ENCODE results near the gene CHRNE.
"Not testable (repeated sequence)": the region's sequence is repeated elsewhere in the genome, so short reads cannot be mapped to it uniquely, and the experiment has no call there.

CHRNE gene

DNA sequence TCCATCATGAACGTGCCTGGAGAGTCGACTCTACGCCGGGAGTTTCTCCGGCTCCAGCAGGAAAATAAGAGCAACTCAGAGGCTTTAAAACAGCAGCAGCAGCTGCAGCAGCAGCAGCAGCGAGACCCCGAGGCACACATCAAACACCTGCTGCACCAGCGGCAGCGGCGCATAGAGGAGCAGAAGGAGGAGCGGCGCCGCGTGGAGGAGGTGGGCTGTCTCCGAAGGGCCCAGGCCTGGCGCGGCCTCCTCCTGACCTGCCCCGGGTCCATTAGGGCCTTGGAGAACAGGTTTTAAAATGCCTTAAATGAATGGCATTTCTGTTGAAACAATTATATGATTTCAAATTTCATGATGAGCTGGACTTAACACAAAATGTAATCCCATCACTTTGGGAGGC is 15.3 kb downstream of the CHRNE start:
- no peak for DNase-seq (ENCODE audit: low read depth in 2 of 2)

DNA sequence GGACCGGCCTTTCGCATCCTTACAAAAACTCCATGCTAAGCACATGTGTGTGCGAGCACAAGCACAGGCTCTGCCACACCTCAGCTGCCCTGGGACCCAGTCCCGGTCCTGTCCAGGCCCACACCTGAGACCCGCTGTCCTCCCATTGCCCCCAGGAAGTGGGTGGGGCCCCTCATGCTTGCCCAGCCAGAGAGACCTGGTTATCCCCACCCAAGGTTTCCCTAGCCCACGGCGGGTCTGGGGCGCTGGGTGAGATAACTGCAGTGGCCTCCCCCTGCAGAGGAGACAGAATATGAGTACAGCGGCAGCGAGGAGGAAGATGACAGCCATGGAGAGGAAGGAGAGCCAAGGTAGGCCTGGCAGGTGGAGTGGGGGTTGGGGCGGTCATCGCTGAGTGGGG is 16.1 kb downstream of the CHRNE start:
- no peak for DNase-seq (ENCODE audit: low read depth in 2 of 2)

GRCh38 chr17:4884489-4884888 is 18.4 kb downstream of the CHRNE start:
- no peak for DNase-seq (ENCODE audit: low read depth in 2 of 2)

DNA sequence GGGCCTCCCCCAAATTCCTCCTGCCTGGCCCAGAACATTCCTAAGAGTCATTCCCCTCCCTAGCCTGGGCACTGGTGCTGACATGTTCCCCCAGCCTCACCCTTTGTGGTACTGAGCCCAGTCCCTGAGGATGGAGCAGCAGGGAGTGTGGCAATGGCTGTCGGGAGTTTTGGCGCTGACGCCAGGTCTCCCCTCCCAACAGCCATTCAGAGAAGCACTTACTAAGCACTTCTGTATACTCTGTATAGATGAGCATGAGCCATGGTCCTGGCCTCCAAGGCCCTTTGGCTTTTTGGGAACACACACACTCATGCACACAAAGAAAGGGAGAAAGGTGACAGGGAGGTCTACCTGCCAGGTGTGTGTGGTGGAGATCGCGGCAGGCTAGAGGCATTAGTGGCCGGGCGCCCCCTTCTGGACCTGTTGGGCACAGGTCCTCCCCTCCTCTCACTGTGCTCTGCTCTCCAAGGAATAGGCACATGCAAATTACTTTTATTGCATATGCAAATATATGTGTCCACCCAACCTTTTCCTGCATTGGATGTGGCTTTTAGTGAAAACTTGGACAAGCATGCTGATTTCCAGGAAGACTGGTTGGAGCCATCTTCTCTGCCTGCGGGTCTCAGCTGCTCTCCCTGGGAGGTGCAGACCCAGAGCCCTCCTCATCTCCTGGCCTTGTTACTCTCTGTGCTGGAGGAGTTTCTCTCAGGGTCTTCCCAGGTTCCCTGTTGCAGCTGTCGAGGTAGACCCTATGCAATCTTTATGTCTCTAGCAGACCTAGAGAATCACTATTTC is 20.9 kb downstream of the CHRNE start:
- DNase-seq (ENCODE audit: low read depth in 2 of 2): no peak

GRCh38 chr17:4880857-4881256 is 22.0 kb downstream of the CHRNE start:
- DNase-seq (ENCODE audit: low read depth in 2 of 2): no peak

DNA sequence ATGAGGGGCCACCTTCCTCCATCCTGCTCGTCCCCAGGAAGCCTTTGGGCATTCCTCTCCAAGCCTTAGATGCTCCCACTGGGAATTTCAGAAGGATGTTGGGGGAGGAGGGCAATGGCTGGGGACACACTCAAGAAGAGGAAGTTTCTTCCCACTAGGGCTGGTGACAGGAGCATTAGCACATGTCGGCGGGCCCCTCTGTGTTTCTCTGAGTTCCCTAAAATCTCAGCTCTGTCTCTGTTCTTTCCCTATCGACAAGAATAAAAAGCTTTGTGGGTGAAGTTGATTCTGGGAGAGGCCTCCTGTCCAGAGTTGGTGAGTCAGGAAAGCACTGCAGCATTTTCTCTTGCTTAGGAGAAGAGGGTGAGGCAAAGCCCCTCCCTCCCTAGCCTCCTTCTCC is 23.3 kb downstream of the CHRNE start:
- no peak for DNase-seq (ENCODE audit: low read depth in 2 of 2)

GRCh38 chr17:4877089-4877488 is 25.8 kb downstream of the CHRNE start:
- no peak for DNase-seq (ENCODE audit: low read depth in 2 of 2)

GRCh38 chr17:4872786-4873185 is 30.1 kb downstream of the CHRNE start:
- no peak for DNase-seq (ENCODE audit: low read depth in 2 of 2)

- DNase-seq (ENCODE audit: low read depth in 2 of 2): no peak
Observed at GRCh38 chr17:4870855-4871254, 32.0 kb downstream of the CHRNE start.

- DNase-seq (ENCODE audit: low read depth in 2 of 2): not testable (repeated sequence)
Observed at GRCh38 chr17:4869058-4869998, 33.6 kb downstream of the CHRNE start.

DNA sequence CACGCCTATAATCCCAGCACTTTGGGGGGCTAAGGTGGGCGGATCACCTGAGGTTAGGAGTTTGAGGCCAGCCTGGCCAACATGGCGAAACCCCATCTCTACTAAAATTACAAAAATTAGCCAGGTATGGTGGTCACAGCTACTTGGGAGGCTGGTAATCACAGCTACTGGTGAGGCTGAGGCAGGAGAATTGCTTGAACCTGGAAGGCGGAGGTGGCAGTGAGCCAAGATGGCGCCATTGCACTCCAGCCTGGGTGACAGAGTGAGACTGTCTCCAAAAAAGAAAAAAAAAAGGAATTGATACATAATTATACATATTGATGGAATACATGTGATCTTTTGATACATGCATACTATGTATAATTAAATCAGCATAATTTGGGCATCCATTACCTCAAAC is 35.4 kb downstream of the CHRNE start:
- not testable (repeated sequence) for DNase-seq (ENCODE audit: low read depth in 2 of 2)

GRCh38 chr17:4863321-4863720 is 39.6 kb downstream of the CHRNE start:
- no peak for DNase-seq (ENCODE audit: low read depth in 2 of 2)

GRCh38 chr17:4862720-4863119 is 40.2 kb downstream of the CHRNE start:
- DNase-seq (ENCODE audit: low read depth in 2 of 2): no peak

- no peak for DNase-seq (ENCODE audit: low read depth in 2 of 2)
Observed at GRCh38 chr17:4861052-4861451, 41.8 kb downstream of the CHRNE start.

DNA sequence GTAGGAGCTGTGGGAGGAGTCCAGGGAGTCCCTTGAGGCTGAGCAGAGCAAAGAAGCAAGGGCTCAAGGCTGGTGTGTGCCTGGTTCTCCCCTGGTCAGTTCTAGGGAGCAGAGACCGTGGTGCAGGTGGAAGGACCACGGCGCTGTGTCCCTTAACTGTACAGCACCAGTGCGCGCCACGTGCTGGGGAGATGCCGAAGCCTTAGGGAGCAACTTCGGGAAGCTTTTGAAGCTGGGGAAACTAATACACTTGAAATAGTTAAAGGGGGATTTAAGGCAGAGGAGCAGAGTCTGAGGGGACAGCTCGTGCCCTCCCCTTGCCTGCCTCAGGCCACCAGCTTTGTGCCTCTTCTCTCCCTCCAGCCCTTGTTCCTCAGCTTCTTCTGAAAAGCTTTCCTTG is 42.2 kb downstream of the CHRNE start:
- no peak for DNase-seq (ENCODE audit: low read depth in 2 of 2)

- DNase-seq (ENCODE audit: low read depth in 2 of 2): no peak
Observed at GRCh38 chr17:4859816-4860625, 42.9 kb downstream of the CHRNE start.

- DNase-seq (ENCODE audit: low read depth in 2 of 2): no peak
Observed at GRCh38 chr17:4858882-4859260, 44.0 kb downstream of the CHRNE start.

- no peak for DNase-seq (ENCODE audit: low read depth in 2 of 2)
Observed at GRCh38 chr17:4858068-4858881, 44.6 kb downstream of the CHRNE start.

- not testable (repeated sequence) for DNase-seq (ENCODE audit: low read depth in 2 of 2)
Observed at GRCh38 chr17:4857347-4857746, 45.6 kb downstream of the CHRNE start.

GRCh38 chr17:4856937-4857314 is 46.0 kb downstream of the CHRNE start:
- no peak for DNase-seq (ENCODE audit: low read depth in 2 of 2)

DNA sequence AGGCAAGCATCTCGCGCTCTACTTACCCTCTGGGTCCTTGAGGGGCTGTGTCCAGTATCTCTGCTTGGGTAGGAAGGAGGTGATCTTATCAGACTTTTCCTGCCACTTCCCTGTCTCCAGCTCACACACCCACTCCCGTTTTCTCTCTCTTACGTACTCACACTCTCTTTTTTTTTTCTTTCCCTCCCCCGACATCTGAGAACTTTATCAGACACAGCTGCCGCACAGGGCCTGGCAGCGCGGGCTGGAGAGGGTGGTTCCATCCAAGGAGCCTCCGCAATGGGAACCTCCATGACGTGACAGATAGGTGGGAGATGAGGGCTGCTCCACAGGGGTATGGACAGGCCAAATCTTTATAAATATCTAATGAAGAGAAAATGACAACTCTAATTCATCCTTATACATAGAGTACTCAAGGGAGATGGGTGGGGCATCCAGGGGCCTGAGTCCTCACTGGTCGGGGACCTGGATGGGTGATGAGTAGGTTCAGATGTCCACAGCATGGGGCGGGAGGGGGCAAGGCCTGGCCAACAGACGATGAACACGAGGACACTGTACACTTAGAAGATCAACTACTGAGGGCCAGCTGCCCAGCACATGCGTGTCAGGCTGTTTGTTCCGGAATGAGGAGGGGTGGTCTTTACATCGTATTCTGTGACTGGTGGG is 46.5 kb downstream of the CHRNE start:
- no peak for DNase-seq (ENCODE audit: low read depth in 2 of 2)
